Measurements from ENCODE around the gene RINT1.
A peak's percentile ranks its signal among the peaks of the same experiment; 100 is the strongest.

The RINT1 gene

GRCh38 chr7:105530546-105530945 is 1.5 kb upstream of the RINT1 start:
- ATAC-seq = no peak
- TF ChIP-seq ZFP3 (CRISPR knock-in tag; IDR thresholded peaks at IDR 0.05) (no peak), ZNF70 (CRISPR knock-in tag; IDR thresholded peaks at IDR 0.05) (no peak), ISL1 (CRISPR knock-in tag; IDR thresholded peaks at IDR 0.05) (no peak), OSR1 (CRISPR knock-in tag; IDR thresholded peaks at IDR 0.05) (no peak), ZC3H10 (CRISPR knock-in tag; IDR thresholded peaks at IDR 0.05) (no peak), ESRRG (CRISPR knock-in tag; IDR thresholded peaks at IDR 0.05) (no peak), POU6F1 (CRISPR knock-in tag; IDR thresholded peaks at IDR 0.05; ENCODE audit: borderline replicate concordance, low read depth) (no peak), TCF4 (CRISPR knock-in tag; IDR thresholded peaks at IDR 0.05; ENCODE audit: borderline replicate concordance) (no peak)
- TF ChIP-seq, protein P1, sequence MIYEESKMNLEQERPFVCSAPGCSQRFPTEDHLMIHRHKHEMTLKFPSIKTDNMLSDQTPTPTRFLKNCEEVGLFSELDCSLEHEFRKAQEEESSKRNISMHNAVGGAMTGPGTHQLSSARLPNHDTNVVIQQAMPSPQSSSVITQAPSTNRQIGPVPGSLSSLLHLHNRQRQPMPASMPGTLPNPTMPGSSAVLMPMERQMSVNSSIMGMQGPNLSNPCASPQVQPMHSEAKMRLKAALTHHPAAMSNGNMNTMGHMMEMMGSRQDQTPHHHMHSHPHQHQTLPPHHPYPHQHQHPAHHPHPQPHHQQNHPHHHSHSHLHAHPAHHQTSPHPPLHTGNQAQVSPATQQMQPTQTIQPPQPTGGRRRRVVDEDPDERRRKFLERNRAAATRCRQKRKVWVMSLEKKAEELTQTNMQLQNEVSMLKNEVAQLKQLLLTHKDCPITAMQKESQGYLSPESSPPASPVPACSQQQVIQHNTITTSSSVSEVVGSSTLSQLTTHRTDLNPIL (CRISPR knock-in tag; IDR thresholded peaks at IDR 0.05; ENCODE audit: low read depth) = no peak
- TF ChIP-seq, protein P2, sequence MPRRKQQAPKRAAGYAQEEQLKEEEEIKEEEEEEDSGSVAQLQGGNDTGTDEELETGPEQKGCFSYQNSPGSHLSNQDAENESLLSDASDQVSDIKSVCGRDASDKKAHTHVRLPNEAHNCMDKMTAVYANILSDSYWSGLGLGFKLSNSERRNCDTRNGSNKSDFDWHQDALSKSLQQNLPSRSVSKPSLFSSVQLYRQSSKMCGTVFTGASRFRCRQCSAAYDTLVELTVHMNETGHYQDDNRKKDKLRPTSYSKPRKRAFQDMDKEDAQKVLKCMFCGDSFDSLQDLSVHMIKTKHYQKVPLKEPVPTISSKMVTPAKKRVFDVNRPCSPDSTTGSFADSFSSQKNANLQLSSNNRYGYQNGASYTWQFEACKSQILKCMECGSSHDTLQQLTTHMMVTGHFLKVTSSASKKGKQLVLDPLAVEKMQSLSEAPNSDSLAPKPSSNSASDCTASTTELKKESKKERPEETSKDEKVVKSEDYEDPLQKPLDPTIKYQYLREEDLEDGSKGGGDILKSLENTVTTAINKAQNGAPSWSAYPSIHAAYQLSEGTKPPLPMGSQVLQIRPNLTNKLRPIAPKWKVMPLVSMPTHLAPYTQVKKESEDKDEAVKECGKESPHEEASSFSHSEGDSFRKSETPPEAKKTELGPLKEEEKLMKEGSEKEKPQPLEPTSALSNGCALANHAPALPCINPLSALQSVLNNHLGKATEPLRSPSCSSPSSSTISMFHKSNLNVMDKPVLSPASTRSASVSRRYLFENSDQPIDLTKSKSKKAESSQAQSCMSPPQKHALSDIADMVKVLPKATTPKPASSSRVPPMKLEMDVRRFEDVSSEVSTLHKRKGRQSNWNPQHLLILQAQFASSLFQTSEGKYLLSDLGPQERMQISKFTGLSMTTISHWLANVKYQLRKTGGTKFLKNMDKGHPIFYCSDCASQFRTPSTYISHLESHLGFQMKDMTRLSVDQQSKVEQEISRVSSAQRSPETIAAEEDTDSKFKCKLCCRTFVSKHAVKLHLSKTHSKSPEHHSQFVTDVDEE (CRISPR knock-in tag; IDR thresholded peaks at IDR 0.05) = no peak

DNA sequence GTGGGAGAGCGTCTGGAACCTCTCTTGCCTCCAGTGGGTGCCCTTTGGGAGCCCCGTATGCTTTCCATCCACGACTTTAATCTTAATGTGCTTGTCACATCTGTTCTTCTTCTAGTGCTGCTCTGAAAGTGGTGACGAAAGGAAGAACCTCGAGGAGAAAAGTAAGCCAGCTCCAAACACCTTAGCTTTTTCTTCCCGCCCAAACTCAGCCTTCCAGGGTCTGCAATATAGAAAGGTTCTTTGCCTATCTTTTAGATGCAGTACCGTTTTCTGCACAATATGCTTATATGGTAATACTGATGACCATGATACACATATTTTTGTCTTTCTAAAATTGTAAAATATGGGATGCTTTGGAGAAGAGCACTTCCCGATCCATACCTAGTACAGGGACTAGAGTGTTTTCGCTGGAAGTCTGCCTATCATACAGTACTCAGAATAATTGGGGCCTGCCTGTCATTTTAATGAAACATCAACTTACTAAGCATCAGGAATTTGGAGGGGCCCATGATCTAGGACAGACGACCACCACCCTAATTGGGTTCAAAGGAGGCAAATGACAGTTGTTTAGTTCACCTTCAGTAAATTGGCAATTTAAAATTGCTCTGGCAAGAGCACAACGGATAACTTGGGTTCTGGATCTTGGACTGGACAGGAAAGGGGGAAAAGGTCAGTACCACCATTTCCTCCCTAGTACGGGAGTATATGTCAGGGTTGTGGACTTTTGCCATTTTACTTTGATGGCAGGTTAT is 884 bp downstream of the RINT1 start:
- peak; percentile 24 for ATAC-seq
- no peak for TF ChIP-seq ZFP3 (CRISPR knock-in tag; IDR thresholded peaks at IDR 0.05)
- TF ChIP-seq ESRRG (CRISPR knock-in tag; IDR thresholded peaks at IDR 0.05) = no peak
- no peak for TF ChIP-seq POU6F1 (CRISPR knock-in tag; IDR thresholded peaks at IDR 0.05; ENCODE audit: borderline replicate concordance, low read depth)
- TF ChIP-seq GLIS3 (CRISPR knock-in tag; IDR thresholded peaks at IDR 0.05) = no peak
- no peak for TF ChIP-seq ISL1 (CRISPR knock-in tag; IDR thresholded peaks at IDR 0.05)
- no peak for TF ChIP-seq TCF4 (CRISPR knock-in tag; IDR thresholded peaks at IDR 0.05; ENCODE audit: borderline replicate concordance)
- TF ChIP-seq SNAI2 (CRISPR knock-in tag; IDR thresholded peaks at IDR 0.05) = no peak
- no peak for TF ChIP-seq BACH2 (CRISPR knock-in tag; IDR thresholded peaks at IDR 0.05; ENCODE audit: borderline replicate concordance)
- TF ChIP-seq ARNTL (CRISPR knock-in tag; IDR thresholded peaks at IDR 0.05; ENCODE audit: borderline replicate concordance, low read depth) = no peak
- TF ChIP-seq ZNF565 (CRISPR knock-in tag; conservative IDR thresholded peaks at IDR 0.05; ENCODE audit: low read depth) = no peak
- TF ChIP-seq PATZ1 (CRISPR knock-in tag; IDR thresholded peaks at IDR 0.05; ENCODE audit: borderline replicate concordance) = no peak
- TF ChIP-seq, protein P1 (CRISPR knock-in tag; IDR thresholded peaks at IDR 0.05; ENCODE audit: low read depth) = no peak
- no peak for TF ChIP-seq ZFP30 (CRISPR knock-in tag; IDR thresholded peaks at IDR 0.05)
- TF ChIP-seq, protein P2 (CRISPR knock-in tag; IDR thresholded peaks at IDR 0.05) = no peak
- TF ChIP-seq TOX (CRISPR knock-in tag; IDR thresholded peaks at IDR 0.05; ENCODE audit: borderline replicate concordance) = no peak
- TF ChIP-seq, protein P3, sequence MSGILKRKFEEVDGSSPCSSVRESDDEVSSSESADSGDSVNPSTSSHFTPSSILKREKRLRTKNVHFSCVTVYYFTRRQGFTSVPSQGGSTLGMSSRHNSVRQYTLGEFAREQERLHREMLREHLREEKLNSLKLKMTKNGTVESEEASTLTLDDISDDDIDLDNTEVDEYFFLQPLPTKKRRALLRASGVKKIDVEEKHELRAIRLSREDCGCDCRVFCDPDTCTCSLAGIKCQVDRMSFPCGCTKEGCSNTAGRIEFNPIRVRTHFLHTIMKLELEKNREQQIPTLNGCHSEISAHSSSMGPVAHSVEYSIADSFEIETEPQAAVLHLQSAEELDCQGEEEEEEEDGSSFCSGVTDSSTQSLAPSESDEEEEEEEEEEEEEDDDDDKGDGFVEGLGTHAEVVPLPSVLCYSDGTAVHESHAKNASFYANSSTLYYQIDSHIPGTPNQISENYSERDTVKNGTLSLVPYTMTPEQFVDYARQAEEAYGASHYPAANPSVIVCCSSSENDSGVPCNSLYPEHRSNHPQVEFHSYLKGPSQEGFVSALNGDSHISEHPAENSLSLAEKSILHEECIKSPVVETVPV (CRISPR knock-in tag; IDR thresholded peaks at IDR 0.05) = no peak
- no peak for TF ChIP-seq ZNF70 (CRISPR knock-in tag; IDR thresholded peaks at IDR 0.05)

All from SK-N-SH treated with all-trans-retinoic acid at 6 μM for 48 hours (cell line).